RWPE2 (cell line): ENCODE results near the gene CDHR1.

ENCODE experiments used
- ATAC-seq: fragments of 200-7000 bp; cut with Tn5 transposase; 3 replicates; pipeline ENCODE4 v1.9.1; 2021; ENCODE audit warnings: low read depth
- DNase-seq: peaks from one replicate; pipeline ENCODE4 v3.0.0-alpha.2; 2020; ENCODE audit warnings: low spot score
- H3K27ac ChIP-seq: fragments of 450-650 bp; 2 replicates; pipeline ENCODE4 v1.5.1; 2017; ENCODE audit warnings: mild to moderate bottlenecking; ENCODE audit not compliant: poor library complexity, severe bottlenecking
- H3K27me3 ChIP-seq: fragments of 250-450 bp; sonication (Bioruptor Pico); 2 replicates; pipeline ENCODE4 v1.5.1; 2021; ENCODE audit warnings: mild to moderate bottlenecking, moderate library complexity; ENCODE audit not compliant: insufficient read depth, poor library complexity, severe bottlenecking
- H3K36me3 ChIP-seq: fragments of 250-450 bp; sonication (Bioruptor Pico); 2 replicates; pipeline ENCODE4 v1.5.1; 2020; ENCODE audit warnings: low read depth, mild to moderate bottlenecking, moderate library complexity
- H3K4me1 ChIP-seq: fragments of 250-450 bp; sonication (Bioruptor Pico); 2 replicates; pipeline ENCODE4 v1.5.1; 2021; ENCODE audit warnings: mild to moderate bottlenecking, moderate library complexity; ENCODE audit not compliant: insufficient read depth, poor library complexity, severe bottlenecking
- H3K4me3 ChIP-seq: fragments of 250-450 bp; sonication (Bioruptor Pico); 2 replicates; pipeline ENCODE4 v1.5.1; 2021; ENCODE audit warnings: mild to moderate bottlenecking, moderate library complexity; ENCODE audit not compliant: severe bottlenecking
- H3K9me3 ChIP-seq: fragments of 250-450 bp; sonication (Bioruptor Pico); 2 replicates; pipeline ENCODE4 v1.5.1; 2021; ENCODE audit warnings: mild to moderate bottlenecking, moderate library complexity; ENCODE audit not compliant: severe bottlenecking
- TF ChIP-seq, protein P1 (sequence below): fragments of 450-650 bp; IDR thresholded peaks from one replicate; pipeline ENCODE4 v1.5.1; 2017; ENCODE audit warnings: mild to moderate bottlenecking, moderate library complexity; ENCODE audit not compliant: poor library complexity, severe bottlenecking

Gene CDHR1

DNA sequence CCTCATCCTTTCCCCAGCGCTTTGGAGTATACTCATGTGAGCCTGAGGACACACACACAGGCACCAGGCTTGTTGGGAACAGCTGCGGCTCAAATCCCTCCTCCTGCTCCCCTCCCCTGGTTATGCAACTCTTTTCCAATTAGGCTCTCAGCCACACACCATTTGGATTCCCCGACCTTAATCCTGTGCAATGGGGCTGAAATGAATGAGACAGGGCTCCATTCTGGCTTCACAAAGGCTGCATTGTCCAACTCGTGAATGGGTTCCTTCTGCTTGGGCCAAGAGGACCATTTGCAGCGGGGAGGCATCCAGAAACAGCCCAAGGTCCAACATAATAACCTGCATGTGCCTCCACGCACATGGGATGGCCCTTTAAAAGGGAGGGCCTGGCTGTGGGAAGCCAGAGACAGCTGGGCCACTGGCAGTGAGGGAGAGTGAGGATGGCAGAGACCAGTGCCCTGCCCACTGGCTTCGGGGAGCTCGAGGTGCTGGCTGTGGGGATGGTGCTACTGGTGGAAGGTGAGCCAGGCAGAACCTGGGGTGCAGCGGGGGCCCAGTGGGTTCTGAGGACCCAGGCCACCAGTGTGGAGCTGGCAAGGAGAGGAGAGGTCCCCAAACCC is 50.4 kb downstream of the CDHR1 start, which contains the start of gene RGR:
TSS of gene RGR (plus strand) at position 403 of the 620 bp plus-strand sequence. CDS start at position 441, 38 bp downstream.
- Histone ChIP-seq H3K4me1 (no peaks in the 10 kb centered on the region), H3K27ac (no peak within 1 kb of the TSS), H3K27me3 (no peaks in the 10 kb centered on the region), H3K4me3 (no peak within 1 kb of the TSS), H3K36me3 (no peaks in the 10 kb centered on the region), H3K9me3 (no peaks in the 10 kb centered on the region)
- DNase-seq (no peak), ATAC-seq (no peak)
- TF ChIP-seq, protein P1, sequence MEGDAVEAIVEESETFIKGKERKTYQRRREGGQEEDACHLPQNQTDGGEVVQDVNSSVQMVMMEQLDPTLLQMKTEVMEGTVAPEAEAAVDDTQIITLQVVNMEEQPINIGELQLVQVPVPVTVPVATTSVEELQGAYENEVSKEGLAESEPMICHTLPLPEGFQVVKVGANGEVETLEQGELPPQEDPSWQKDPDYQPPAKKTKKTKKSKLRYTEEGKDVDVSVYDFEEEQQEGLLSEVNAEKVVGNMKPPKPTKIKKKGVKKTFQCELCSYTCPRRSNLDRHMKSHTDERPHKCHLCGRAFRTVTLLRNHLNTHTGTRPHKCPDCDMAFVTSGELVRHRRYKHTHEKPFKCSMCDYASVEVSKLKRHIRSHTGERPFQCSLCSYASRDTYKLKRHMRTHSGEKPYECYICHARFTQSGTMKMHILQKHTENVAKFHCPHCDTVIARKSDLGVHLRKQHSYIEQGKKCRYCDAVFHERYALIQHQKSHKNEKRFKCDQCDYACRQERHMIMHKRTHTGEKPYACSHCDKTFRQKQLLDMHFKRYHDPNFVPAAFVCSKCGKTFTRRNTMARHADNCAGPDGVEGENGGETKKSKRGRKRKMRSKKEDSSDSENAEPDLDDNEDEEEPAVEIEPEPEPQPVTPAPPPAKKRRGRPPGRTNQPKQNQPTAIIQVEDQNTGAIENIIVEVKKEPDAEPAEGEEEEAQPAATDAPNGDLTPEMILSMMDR, result no peak

DNA sequence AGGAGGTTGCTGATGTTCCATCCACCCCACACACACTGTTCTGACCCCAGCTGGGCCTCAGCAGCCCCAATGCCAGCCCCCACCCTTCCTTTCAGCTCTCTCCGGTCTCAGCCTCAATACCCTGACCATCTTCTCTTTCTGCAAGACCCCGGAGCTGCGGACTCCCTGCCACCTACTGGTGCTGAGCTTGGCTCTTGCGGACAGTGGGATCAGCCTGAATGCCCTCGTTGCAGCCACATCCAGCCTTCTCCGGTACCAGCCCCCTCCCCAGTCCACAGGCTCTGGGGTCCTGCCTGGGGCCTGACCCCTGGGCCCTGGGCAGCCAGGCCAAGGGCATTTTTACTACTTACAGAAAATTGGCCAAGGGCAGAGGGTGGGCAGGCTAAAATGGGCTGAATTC is 53.2 kb downstream of the CDHR1 start:
- Histone ChIP-seq H3K4me1 (no peaks in the 10 kb centered on the region), H3K27ac (no peak overlapping the region), H3K27me3 (no peaks in the 10 kb centered on the region), H3K36me3 (no peaks in the 10 kb centered on the region), H3K4me3 (no peak overlapping the region), H3K9me3 (no peaks in the 10 kb centered on the region)
- ATAC-seq, result no peak
- TF ChIP-seq, protein P1, result no peak
- no peak for DNase-seq

GRCh38 chr10:84248794-84249193 is 54.5 kb downstream of the CDHR1 start:
- Histone ChIP-seq H3K36me3 (no peaks in the 10 kb centered on the region), H3K27me3 (no peaks in the 10 kb centered on the region), H3K4me1 (no peaks in the 10 kb centered on the region), H3K9me3 (no peaks in the 10 kb centered on the region), H3K4me3 (no peak overlapping the region), H3K27ac (no peak overlapping the region)
- DNase-seq (no peak), ATAC-seq (no peak)
- TF ChIP-seq, protein P1, result no peak

- no peak for ATAC-seq
- Histone ChIP-seq H3K27me3 (no peaks in the 10 kb centered on the region), H3K4me1 (no peaks in the 10 kb centered on the region)
Measured at GRCh38 chr10:84254552-84255478, 60.5 kb downstream of the CDHR1 start.

More at GRCh38 chr10:84254552-84255478, 60.5 kb downstream of the CDHR1 start:
- Histone ChIP-seq H3K36me3 (no peaks in the 10 kb centered on the region), H3K4me3 (no peak overlapping the region), H3K27ac (no peak overlapping the region), H3K9me3 (no peaks in the 10 kb centered on the region)
- no peak for DNase-seq
- TF ChIP-seq, protein P1, result no peak
